Endothelial cell of umbilical vein (primary cell): ENCODE data around the gene MRPS23.

Experiments
- EZH2 ChIP-seq: IDR thresholded peaks from 2 replicates; pipeline ENCODE4 v1.6.1; 2012; ENCODE audit warnings: borderline replicate concordance, low read depth, mild to moderate bottlenecking, moderate library complexity, low read length, inconsistent platforms; ENCODE audit not compliant: severe bottlenecking
- MYC ChIP-seq: IDR thresholded peaks from one replicate; pipeline ENCODE4 v1.6.1; 2011; ENCODE audit warnings: mild to moderate bottlenecking, low read depth, low read length
- POLR2A ChIP-seq: IDR thresholded peaks from 2 replicates; pipeline ENCODE4 v1.6.1; 2012; ENCODE audit warnings: low read depth, mild to moderate bottlenecking, control low read depth, low read length
- POLR2AphosphoS5 ChIP-seq: IDR thresholded peaks from 2 replicates; pipeline ENCODE4 v1.6.1; 2012; ENCODE audit warnings: low read depth, mild to moderate bottlenecking, control low read depth, low read length, moderate library complexity; ENCODE audit not compliant: insufficient read depth
- TF ChIP-seq, protein P1 (sequence below), 2 donors: IDR thresholded peaks; 1 replicate in 1 of 2; 2 replicates in 1 of 2; pipeline ENCODE4 v1.5.1; 2011; ENCODE audit warnings: low read length in 2 of 2, mild to moderate bottlenecking in 2 of 2, moderate library complexity in 2 of 2, control low read depth in 1 of 2, inconsistent platforms in 1 of 2, low read depth in 1 of 2; ENCODE audit not compliant: insufficient read depth in 1 of 2; ENCODE audit errors: extremely low read depth in 1 of 2
- TF ChIP-seq, protein P2 (sequence below): IDR thresholded peaks from 2 replicates; pipeline ENCODE4 v1.6.1; 2011; ENCODE audit not compliant: insufficient read depth, insufficient read length

DNA sequence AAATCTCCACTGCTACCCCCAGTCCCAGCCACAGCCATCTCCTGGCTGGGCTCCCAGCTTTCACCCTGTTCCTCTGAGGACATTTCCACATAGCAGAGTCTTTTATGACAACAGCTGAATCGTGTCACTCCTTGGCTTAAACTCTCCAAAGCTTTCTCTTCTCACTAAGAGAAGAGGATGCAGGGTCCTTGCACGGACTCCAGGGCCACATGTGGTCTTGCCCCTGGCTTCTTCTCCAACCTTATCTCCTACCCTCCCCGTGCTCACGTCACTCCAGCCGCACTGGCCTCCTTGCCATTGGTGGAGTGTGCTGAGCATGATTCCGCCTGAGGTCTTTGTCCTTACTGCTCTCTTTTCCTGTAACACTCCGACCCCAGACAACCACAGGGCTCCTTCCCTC is 64.8 kb downstream of the MRPS23 start:
- TF ChIP-seq, protein P1, sequence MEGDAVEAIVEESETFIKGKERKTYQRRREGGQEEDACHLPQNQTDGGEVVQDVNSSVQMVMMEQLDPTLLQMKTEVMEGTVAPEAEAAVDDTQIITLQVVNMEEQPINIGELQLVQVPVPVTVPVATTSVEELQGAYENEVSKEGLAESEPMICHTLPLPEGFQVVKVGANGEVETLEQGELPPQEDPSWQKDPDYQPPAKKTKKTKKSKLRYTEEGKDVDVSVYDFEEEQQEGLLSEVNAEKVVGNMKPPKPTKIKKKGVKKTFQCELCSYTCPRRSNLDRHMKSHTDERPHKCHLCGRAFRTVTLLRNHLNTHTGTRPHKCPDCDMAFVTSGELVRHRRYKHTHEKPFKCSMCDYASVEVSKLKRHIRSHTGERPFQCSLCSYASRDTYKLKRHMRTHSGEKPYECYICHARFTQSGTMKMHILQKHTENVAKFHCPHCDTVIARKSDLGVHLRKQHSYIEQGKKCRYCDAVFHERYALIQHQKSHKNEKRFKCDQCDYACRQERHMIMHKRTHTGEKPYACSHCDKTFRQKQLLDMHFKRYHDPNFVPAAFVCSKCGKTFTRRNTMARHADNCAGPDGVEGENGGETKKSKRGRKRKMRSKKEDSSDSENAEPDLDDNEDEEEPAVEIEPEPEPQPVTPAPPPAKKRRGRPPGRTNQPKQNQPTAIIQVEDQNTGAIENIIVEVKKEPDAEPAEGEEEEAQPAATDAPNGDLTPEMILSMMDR (IDR thresholded peaks at IDR 0.05; ENCODE audit: extremely low read depth in 1 of 2, insufficient read depth in 1 of 2, low read depth in 1 of 2, low read length in 2 of 2), result no peak
- TF ChIP-seq EZH2 (no peak), MYC (no peak), POLR2A (no peak), POLR2AphosphoS5 (no peak)
- TF ChIP-seq, protein P2, sequence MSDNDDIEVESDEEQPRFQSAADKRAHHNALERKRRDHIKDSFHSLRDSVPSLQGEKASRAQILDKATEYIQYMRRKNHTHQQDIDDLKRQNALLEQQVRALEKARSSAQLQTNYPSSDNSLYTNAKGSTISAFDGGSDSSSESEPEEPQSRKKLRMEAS, result no peak
